Stimulated activated effector memory CD8-positive, alpha-beta T cell treated with anti-CD3 and anti-CD28 coated beads, Interleukin-12 subunit alpha, Interleukin-12 subunit beta, amount 100 ng/mL, for 72 hours (primary cell): ENCODE results near the gene RUSF1.
"Not testable (repeated sequence)": the region's sequence is repeated elsewhere in the genome, so short reads cannot be mapped to it uniquely, and the experiment has no call there.

Source experiments
- ATAC-seq: fragments of 150-1000 bp; cut with Tn5 transposase; 2 replicates; pipeline ENCODE4 v1.10.0; 2021
- DNase-seq, 2 donors: peaks; one replicate each; pipeline ENCODE4 v3.0.0; 2021 to 2022; ENCODE audit warnings: low spot score in 2 of 2
- H3K27ac Mint-ChIP-seq: one replicate; pipeline ENCODE4 v1.8.0; 2022; ENCODE audit warnings: mild to moderate bottlenecking, mixed read lengths
- H3K36me3 Mint-ChIP-seq: one replicate; pipeline ENCODE4 v1.8.0; 2022; ENCODE audit warnings: mild to moderate bottlenecking, mixed read lengths
- H3K4me1 Mint-ChIP-seq: one replicate; pipeline ENCODE4 v1.8.0; 2022; ENCODE audit warnings: mixed read lengths
- H3K4me3 Mint-ChIP-seq: one replicate; pipeline ENCODE4 v1.8.0; 2022; ENCODE audit warnings: mild to moderate bottlenecking, mixed read lengths
- H3K9me3 Mint-ChIP-seq: one replicate; pipeline ENCODE4 v1.8.0; 2022; ENCODE audit warnings: mixed read lengths

Gene RUSF1

DNA sequence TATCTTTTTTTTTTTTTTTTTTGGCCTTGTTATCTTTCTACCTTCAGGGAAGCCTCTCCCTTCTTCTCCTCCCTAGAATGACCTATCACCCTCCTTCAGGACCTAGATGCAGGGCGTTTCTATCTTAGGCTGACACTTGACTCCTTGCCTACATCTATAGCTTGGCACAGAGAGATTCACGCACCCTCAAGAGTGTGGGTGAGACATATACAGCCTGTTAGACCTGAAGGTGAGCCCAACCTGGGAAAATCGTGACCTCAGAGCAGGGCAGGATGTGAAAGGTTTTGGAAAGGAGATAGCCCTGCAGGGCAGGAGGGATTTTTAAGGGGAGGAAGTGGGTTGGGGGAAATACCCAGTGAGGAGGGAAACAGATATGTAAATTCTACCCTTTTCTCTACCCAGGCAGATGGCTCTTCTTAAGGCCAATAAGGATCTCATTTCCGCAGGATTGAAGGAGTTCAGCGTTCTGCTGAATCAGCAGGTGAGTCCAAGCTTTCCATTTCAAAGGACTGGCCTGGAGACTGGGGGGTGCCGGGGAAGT, 19.6 kb upstream of the RUSF1 start, which contains the start of gene AHSP:
AHSP (plus strand) TSS at position 167 of the 541 bp plus-strand sequence; CDS start at position 407, 240 bp downstream.
- H3K9me3 Mint-ChIP-seq, result no peaks in the 10 kb centered on the region
- H3K36me3 Mint-ChIP-seq, result no peaks in the 10 kb centered on the region
- ATAC-seq (no peak), DNase-seq (no peak)
- no peak within 1 kb of the TSS for H3K4me3 Mint-ChIP-seq
- H3K4me1 Mint-ChIP-seq, result peaks cover 6% of the 10 kb centered on the region
- H3K27ac Mint-ChIP-seq, result no peak within 1 kb of the TSS

DNA sequence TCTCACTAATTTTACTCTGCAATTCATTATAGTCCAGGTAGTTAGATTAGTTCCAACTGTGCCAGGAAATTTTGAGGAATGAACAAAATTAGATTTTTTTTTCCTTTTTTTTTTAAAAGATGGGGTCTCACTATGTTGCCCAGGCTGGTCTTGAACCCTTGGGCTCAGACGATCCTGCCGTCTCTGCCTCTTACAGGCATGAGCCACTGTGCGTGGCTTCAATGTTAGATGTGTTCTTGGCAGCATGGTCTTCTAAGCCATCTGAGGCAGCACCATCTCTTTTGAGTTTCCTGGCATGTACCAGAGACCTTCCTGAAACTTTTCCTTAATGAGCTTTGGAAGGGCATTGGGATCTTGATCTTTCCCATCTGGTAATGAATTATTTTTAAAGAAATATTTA, 16.9 kb upstream of the RUSF1 start:
- Mint-ChIP-seq H3K27ac (no peak overlapping the region), H3K9me3 (no peaks in the 10 kb centered on the region), H3K4me1 (peaks cover 6% of the 10 kb centered on the region), H3K4me3 (no peak overlapping the region), H3K36me3 (no peaks in the 10 kb centered on the region)
- DNase-seq (no peak), ATAC-seq (no peak)

DNA sequence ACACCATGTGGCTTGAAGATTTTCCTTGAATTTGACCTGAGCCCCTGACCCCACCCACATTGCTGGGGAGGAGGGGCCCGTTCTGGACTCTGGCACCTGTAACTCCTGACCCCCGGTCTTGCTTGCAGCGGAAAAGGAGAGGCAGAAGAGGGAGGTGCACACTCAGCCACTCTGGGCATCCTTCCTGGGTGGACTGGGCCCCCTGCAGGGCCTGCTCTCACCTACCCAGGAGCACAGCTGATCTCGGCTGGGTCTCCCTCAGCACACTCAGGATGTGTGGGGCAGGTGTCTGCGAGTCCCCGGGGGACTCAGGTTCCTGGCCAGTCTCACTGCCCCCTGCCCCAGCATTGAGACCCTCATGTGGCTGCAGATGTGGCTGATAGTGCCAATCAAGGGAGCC, 15.6 kb upstream of the RUSF1 start:
- not testable (repeated sequence) for H3K4me1 Mint-ChIP-seq, H3K9me3 Mint-ChIP-seq, H3K36me3 Mint-ChIP-seq, H3K27ac Mint-ChIP-seq, H3K4me3 Mint-ChIP-seq, DNase-seq, ATAC-seq

DNA sequence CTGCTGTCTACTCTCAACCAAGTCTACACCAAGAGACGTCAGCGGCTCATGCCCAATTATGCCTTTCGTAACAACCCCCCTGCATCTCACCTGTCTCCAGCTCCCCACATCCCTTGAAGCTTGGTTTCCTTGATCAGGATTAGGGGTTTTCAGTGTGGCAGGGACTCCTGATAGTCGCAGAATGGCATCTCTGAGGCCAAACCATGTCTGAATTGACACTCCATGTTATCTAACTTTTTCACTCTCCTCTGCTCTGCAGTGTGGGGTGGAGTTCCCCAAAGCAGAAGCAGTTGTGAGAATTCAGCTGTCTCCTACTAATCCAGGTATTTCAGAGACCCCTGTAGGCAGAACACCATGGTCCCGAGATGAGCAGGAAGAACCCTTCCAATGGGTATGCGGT, 13.9 kb upstream of the RUSF1 start:
- no peak overlapping the region for H3K27ac Mint-ChIP-seq

DNA sequence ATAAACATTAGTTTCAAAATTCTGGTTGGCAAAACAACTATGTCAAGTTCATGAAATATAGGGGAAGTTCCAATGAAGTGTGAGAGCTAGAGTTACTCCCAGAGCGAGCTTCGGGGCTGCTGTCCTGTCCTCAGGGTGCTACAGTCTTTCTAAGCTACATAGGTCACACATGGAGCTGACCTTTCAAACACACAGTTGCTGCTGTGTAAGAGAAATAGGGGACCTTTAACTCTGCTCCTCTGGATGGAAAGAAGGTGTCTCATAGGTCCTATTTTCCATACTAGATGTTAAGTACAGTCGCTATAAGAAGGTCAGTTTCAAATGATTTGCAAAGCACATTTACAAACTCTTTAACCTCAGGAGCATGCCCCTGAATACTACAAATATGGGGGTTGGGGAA, 13.2 kb upstream of the RUSF1 start:
- Mint-ChIP-seq H3K27ac (no peak overlapping the region), H3K36me3 (no peaks in the 10 kb centered on the region), H3K4me1 (no peaks in the 10 kb centered on the region), H3K9me3 (peaks cover 2% of the 10 kb centered on the region), H3K4me3 (no peak overlapping the region)
- DNase-seq (no peak), ATAC-seq (no peak)

More for the DNA sequence above, 13.9 kb upstream of the RUSF1 start:
- H3K36me3 Mint-ChIP-seq, result no peaks in the 10 kb centered on the region
- H3K9me3 Mint-ChIP-seq, result peaks cover 2% of the 10 kb centered on the region
- no peak overlapping the region for H3K4me3 Mint-ChIP-seq
- no peak for ATAC-seq
- no peaks in the 10 kb centered on the region for H3K4me1 Mint-ChIP-seq
- DNase-seq, result no peak

DNA sequence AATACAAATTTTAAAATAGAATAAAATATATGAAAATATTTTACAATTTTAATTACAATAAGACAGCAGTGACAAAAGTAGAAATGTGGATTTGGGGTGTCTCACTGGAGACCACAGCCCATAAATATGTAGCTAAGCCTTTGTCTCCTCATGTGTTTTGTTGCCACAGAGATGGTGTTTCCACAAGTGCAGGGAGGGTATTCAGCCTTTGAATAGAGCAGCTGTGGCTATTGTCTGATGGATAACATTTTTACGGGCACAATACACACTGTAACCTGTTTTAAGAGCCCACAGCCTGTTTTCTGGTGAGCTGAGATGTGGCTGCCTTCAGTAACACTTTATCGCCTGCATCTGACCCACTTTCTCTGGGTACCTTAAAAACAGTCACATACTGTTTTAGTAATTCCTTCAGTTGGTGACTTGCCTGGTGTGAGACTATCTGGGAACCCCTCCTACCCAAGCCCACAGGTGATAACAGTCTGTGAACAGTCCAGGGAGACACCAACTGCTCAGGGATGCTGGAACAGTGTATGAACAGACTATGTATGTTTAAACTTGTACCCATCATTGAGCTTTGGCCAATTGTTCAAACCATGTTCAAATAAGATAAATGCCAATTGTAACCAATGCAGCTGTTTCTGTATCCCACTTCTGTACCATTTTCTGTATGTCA, 11.7 kb upstream of the RUSF1 start:
- Mint-ChIP-seq H3K36me3 (no peaks in the 10 kb centered on the region), H3K9me3 (peaks cover 2% of the 10 kb centered on the region), H3K27ac (no peak overlapping the region), H3K4me3 (no peak overlapping the region), H3K4me1 (no peaks in the 10 kb centered on the region)
- ATAC-seq (no peak), DNase-seq (no peak)

DNA sequence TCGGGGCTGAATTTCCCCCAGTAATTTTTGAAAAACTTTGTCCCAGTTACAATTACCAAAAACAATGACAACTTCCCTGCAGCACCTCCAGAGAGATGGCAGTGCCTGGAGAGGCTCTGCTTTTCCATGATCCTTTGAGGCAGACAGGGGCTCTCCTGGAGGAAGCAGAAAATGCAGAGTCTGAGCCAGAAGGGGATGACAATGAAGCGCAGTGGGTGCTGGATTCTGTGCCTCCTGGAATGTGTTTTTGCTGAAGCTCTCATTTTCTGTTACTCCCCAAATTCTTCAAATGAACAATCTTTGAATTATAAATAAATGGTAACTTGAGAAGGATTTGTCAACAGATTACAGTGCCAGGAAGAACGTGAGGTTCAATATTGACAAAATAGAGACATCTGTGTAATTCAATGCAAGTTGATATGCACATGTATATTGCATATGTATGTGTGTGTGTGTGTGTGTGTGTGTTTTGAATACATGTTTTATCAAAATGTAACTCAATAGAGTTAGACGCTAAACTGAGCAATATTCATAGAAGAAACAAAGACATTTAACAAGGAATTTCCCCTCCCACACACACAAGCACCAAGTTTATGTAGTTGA, 9.7 kb upstream of the RUSF1 start:
- H3K4me1 Mint-ChIP-seq, result no peaks in the 10 kb centered on the region
- no peak overlapping the region for H3K4me3 Mint-ChIP-seq
- no peak overlapping the region for H3K27ac Mint-ChIP-seq
- H3K9me3 Mint-ChIP-seq, result peaks cover 2% of the 10 kb centered on the region
- DNase-seq (no peak), ATAC-seq (no peak)
- no peaks in the 10 kb centered on the region for H3K36me3 Mint-ChIP-seq

DNA sequence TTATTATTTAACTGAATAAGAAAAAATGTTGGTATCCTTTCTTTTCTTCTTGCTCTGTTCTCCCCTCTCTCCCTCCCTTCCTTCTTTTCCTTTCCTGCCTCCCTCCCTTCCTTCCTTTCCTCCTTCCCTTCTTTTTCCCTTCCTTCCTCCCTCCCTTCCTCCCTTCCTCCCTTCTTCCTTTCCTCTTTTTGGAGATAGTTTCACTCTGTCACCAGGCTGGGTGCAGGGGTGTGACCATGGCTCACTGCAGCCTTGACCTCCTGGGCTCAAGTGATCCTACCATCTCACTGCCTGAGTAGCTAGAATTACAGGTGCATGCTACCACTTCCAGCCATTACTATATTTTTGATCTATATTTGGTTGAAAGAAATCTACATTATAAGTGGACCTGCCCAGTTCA, 5.7 kb upstream of the RUSF1 start:
- no peak for DNase-seq
- no peak overlapping the region for H3K27ac Mint-ChIP-seq
- no peak overlapping the region for H3K4me3 Mint-ChIP-seq
- H3K9me3 Mint-ChIP-seq, result peaks cover 2% of the 10 kb centered on the region
- no peaks in the 10 kb centered on the region for H3K36me3 Mint-ChIP-seq
- peaks cover 18% of the 10 kb centered on the region for H3K4me1 Mint-ChIP-seq
- ATAC-seq, result no peak

DNA sequence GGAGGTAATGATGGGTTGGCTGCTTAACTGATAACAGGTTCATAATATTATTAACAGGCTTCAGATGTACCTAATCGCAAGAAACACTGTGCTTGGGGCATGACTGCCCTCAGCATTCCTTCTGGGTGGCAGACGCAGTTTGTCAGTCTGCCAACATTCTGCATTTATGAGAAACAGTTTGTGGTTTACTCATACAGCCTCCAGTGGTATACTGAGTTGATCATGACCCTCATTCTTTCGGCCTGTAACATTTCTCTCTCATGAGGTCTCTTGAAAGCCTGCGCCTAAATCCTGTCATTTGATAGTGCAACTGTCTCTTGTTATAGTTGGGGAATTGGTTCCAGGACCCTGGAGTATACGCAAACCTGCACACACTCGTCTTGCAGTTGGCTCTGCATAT, 4.9 kb upstream of the RUSF1 start:
- H3K9me3 Mint-ChIP-seq, result peaks cover 2% of the 10 kb centered on the region
- no peaks in the 10 kb centered on the region for H3K36me3 Mint-ChIP-seq
- ATAC-seq (no peak), DNase-seq (no peak)
- no peak overlapping the region for H3K27ac Mint-ChIP-seq
- H3K4me1 Mint-ChIP-seq, result peaks cover 20% of the 10 kb centered on the region
- no peak overlapping the region for H3K4me3 Mint-ChIP-seq

DNA sequence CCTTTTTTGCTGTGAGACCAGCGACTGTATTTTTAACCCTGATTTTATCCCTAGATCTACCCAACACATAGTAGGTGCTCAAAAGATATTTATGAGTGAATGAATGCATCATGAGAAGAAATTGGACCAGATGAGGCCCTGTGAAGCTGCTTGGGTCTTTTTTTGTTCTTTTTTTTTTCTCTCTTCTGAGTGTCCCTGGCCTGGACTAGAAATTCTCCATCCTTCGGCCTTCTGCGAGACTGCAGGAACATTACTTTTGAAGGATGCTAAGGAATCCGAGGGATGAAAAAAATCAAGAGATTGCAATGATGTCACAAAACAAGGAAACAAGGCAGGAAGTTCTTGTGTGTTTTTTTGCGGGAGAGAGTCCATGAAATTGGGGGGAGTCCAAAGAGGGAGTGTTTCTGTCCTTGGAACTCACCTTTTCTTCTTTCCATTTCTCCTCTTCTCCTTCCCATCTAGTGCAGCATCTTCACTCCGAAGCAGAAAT, 560 bp upstream of the RUSF1 start:
- Mint-ChIP-seq H3K27ac (peak overlapping the region; percentile 96), H3K9me3 (no peaks in the 10 kb centered on the region), H3K4me3 (peak overlapping the region; percentile 87), H3K4me1 (peaks cover 43% of the 10 kb centered on the region), H3K36me3 (peaks cover 20% of the 10 kb centered on the region)
- ATAC-seq (no peak), DNase-seq (no peak)

DNA sequence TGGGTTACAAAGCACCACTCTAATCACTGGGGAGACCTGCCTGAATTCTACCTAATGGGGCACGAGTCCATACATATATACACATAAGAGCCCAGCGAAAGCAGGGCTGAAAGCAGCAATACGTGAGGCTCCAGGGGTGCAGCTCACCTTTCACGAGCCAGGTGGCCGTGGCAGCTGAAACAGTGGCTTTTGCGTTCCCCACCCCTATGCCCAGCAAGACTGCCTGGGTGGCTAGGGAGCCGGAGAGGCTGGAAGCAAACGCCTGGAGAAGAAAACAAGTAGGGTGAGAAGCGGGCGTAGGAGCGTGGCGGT, 618 bp downstream of the RUSF1 start:
- H3K27ac Mint-ChIP-seq, result peak overlapping the region; percentile 96
- no peaks in the 10 kb centered on the region for H3K9me3 Mint-ChIP-seq
- H3K4me3 Mint-ChIP-seq, result peak overlapping the region; percentile 87
- H3K36me3 Mint-ChIP-seq, result peaks cover 20% of the 10 kb centered on the region
- H3K4me1 Mint-ChIP-seq, result peaks cover 43% of the 10 kb centered on the region
- DNase-seq, result no peak
- ATAC-seq, result no peak

DNA sequence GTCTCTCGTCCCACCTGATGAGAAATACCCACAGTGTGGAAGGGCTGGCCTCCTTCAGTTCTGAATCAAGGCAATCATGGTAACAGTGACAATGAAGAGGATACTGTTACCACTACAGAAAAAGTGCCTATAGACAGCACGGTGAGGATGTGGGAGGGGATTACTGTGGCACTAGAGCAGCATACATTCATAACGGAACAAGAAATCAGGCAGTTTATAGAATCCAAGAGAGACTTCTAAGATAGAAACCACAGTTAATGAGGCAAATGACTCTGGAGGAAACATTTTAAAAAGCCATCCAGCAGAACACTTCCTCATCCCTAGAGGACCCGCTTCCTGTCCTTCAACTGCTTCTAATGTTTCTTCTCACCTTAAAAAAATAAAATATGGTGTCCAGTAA, 2.7 kb downstream of the RUSF1 start:
- ATAC-seq, result peak; percentile 81
- H3K9me3 Mint-ChIP-seq, result no peaks in the 10 kb centered on the region
- peaks cover 26% of the 10 kb centered on the region for H3K36me3 Mint-ChIP-seq
- peak overlapping the region; percentile 51 for H3K4me3 Mint-ChIP-seq
- H3K4me1 Mint-ChIP-seq, result peaks cover 42% of the 10 kb centered on the region
- H3K27ac Mint-ChIP-seq, result peak overlapping the region; percentile 86
- DNase-seq, result no peak

DNA sequence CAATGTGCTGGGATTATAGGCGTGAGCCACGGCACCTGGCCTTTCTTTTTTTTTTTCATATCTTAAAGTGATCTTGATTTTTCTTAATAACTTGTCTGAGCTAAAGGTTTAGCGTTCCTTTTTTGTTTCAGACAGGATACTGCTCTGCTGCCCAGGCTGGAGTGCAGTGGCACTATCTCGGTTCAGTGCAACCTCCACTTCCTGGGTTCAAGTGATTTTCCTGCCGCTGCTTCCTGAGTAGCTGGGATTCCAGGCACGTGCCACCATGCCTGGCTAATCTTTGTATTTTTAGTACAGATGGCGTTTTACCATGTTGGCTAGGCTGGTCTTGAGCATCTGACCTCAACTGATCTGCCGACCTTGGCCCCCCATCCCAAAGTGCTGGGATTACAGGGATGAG, 4.0 kb downstream of the RUSF1 start:
- H3K9me3 Mint-ChIP-seq, result no peaks in the 10 kb centered on the region
- no peak for ATAC-seq
- no peak overlapping the region for H3K4me3 Mint-ChIP-seq
- peaks cover 26% of the 10 kb centered on the region for H3K36me3 Mint-ChIP-seq
- H3K27ac Mint-ChIP-seq, result no peak overlapping the region
- no peak for DNase-seq
- peaks cover 32% of the 10 kb centered on the region for H3K4me1 Mint-ChIP-seq

DNA sequence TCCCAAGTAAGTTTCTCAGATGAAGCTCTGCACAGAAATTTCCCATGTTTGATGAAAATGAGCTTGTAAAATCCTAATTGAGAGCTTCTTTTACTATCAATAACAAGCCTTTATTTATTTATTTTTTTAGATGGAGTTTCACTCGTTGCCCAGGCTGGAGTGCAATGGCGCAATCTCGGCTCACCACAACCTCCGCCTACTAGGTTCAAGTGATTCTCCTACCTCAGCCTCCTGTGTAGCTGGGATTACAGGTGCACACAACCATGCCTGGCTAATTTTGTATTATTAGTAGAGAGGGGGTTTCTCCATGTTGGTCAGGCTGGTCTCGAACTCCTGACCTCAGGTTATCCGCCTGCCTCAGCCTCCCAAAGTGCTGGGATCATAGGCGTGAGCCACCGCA, 4.6 kb downstream of the RUSF1 start:
- not testable (repeated sequence) for ATAC-seq, H3K27ac Mint-ChIP-seq, H3K9me3 Mint-ChIP-seq, H3K4me3 Mint-ChIP-seq, DNase-seq
- H3K4me1 Mint-ChIP-seq, result peaks cover 28% of the 10 kb centered on the region
- peaks cover 26% of the 10 kb centered on the region for H3K36me3 Mint-ChIP-seq

DNA sequence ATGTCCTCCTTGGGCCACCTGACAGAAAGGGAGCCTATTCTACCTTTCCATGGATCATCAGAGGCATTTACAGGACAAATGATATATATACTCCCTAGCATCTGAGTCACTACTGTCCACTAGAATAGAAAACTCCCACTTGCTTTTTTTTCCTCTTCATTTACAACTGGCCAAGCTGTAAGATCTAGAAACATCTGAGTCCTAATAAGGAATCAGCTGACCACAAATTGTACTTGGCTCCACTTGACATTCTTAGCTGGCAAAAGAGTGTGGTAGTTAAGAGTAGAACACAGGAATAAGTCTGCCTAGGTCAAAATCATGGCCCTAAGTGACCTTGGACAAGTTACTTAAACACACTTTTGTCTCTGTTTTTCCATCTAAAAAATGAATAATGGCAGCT, 5.2 kb downstream of the RUSF1 start:
- no peaks in the 10 kb centered on the region for H3K9me3 Mint-ChIP-seq
- peaks cover 28% of the 10 kb centered on the region for H3K4me1 Mint-ChIP-seq
- no peak for DNase-seq
- H3K36me3 Mint-ChIP-seq, result peaks cover 28% of the 10 kb centered on the region
- H3K27ac Mint-ChIP-seq, result peak overlapping the region; percentile 43
- no peak for ATAC-seq
- H3K4me3 Mint-ChIP-seq, result no peak overlapping the region

DNA sequence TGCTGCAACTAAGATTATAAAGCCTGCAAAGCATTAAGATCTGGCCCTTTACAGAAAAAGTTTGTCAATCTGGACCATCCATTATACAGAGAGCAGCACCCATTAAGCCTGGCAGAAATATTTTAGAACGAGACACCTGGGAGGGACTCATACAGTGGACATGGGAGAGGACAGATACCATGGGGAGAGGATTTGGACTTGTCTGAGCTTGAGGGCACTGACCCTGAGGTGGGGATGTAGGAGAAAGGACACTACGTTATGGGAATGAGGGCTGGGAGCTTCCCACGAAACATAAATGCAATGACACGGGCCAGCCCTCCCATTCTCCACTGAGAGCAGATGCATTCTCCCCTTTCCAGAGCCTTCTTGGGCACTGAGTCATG, 6.2 kb downstream of the RUSF1 start:
- ATAC-seq, result no peak
- Mint-ChIP-seq H3K4me1 (peaks cover 26% of the 10 kb centered on the region), H3K36me3 (peaks cover 31% of the 10 kb centered on the region)

More for the DNA sequence above, 6.2 kb downstream of the RUSF1 start:
- no peak for DNase-seq
- Mint-ChIP-seq H3K27ac (no peak overlapping the region), H3K9me3 (no peaks in the 10 kb centered on the region), H3K4me3 (no peak overlapping the region)
